Heart right ventricle (tissue), 16 donors: ENCODE measurements around the gene CREB3L2. TPM values are rescaled to one million over a fixed set of nuclear protein-coding genes. Genes with fewer than 3 reads are reported as not detected.
"Not testable (repeated sequence)": the region's sequence is repeated elsewhere in the genome, so short reads cannot be mapped to it uniquely, and the experiment has no call there.

Source experiments
- ATAC-seq, 8 donors: fragments of 200-7000 bp; cut with Tn5 transposase; one replicate each; pipeline ENCODE4 v1.9.1; 2020; ENCODE audit warnings: mild to moderate bottlenecking in 8 of 8, moderate library complexity in 8 of 8, moderate number of reproducible peaks in 1 of 8
- DNase-seq, 2 donors: peaks; one replicate each; pipeline ENCODE4 v3.0.0-alpha.2; 2020
- H3K27ac ChIP-seq, 10 donors: fragments of 200-600 bp; sonication (generic) in 2 of 10; one replicate each; pipeline versions ENCODE4 v1.5.0 to v1.8.0; 2020 to 2022; ENCODE audit warnings: mild to moderate bottlenecking in 3 of 10
- H3K27me3 ChIP-seq, 7 donors: fragments of 200-600 bp; one replicate each; pipeline ENCODE4 v1.8.0; 2021 to 2022; ENCODE audit warnings: mild to moderate bottlenecking in 2 of 7
- H3K36me3 ChIP-seq, 9 donors: fragments of 200-600 bp; sonication (generic) in 1 of 9; one replicate each; pipeline versions ENCODE4 v1.5.0 to v1.8.0; 2020 to 2022; ENCODE audit warnings: mild to moderate bottlenecking in 2 of 9
- H3K4me1 ChIP-seq, 9 donors: fragments of 200-600 bp; sonication (generic) in 1 of 9; one replicate each; pipeline versions ENCODE4 v1.5.0 to v1.8.0; 2020 to 2022; ENCODE audit warnings: mild to moderate bottlenecking in 4 of 9
- H3K4me3 ChIP-seq, 10 donors: fragments of 200-600 bp; sonication (generic) in 2 of 10; one replicate each; pipeline versions ENCODE4 v1.5.0 to v1.8.0; 2020 to 2022; ENCODE audit warnings: mild to moderate bottlenecking in 7 of 10, moderate library complexity in 2 of 10
- H3K9me3 ChIP-seq, 11 donors: fragments of 200-600 bp in 10 of 11; sonication (generic) in 2 of 11; one replicate each; pipeline versions ENCODE4 v1.5.0 to v1.8.0; 2013 to 2022; ENCODE audit warnings: mild to moderate bottlenecking in 2 of 11, control low read depth in 1 of 11, moderate library complexity in 1 of 11
- WGBS, 2 donors: extraction: QIAGEN DNeasy Blood & Tissue Kit; methylation state at CpG; one replicate each; pipeline ENCODE4 v1.1.7; 2013; ENCODE audit warnings: inconsistent platforms in 1 of 2; 5-methylcytosine and 5-hydroxymethylcytosine counted together
- intact Hi-C, 10 donors: fragments of 100-400 bp; cut with DNase I; formaldehyde crosslinking; loops; one replicate each; pipeline versions ENCODE4 v1.11.1 to v1.14.2; 2022
- polyA plus RNA-seq, 2 donors: library from polyadenylated mRNA; stranded (reverse); fragments of 200-250 nt; gene quantifications; one replicate each; pipeline ENCODE4 v1.2.3, GENCODE V29; 2013
- total RNA-seq, 10 donors: library from RNA; stranded (reverse); fragmentation: NEBNext Ultra II Directional in 3 of 10; extraction: Animal tissue kit (Norgen Biotek cat#: 25700) in 3 of 10; gene quantifications; one replicate each; pipeline versions ENCODE4 v1.2.1 to v1.2.4, GENCODE V29; 2021 to 2023
- TF ChIP-seq, protein P1 (sequence below), 9 donors: fragments of 200-600 bp; sonication (generic) in 2 of 9; IDR thresholded peaks; one replicate each; pipeline versions ENCODE4 v1.5.0 to v1.8.0; 2021 to 2022; ENCODE audit warnings: antibody characterized with exemption in 9 of 9, mild to moderate bottlenecking in 5 of 9, moderate library complexity in 1 of 9
- donor health status: Arrhythmogenic right ventricular cardiomyopathy.
- donor health status: ischemic (EF 13 %, LVEDD 7.1; RV severe dilation, severe dysfunction).
- donor health status: healthy with polysubstance abuse.
- donor health status: DM: no; HTN: yes; CAD: no.
- donor health status: DM: no; HTN: no; CAD: no.
- donor health status: ischemic (EF 25% LVEDD 6.9; RV normal size, moderate dysfunction).
- donor health status: ischemic (EF 25% LVEDD 5.7; RV mildly dilated, moderate dysfunction).
- donor health status: healthy.
- donor health status: DM: yes; HTN: yes; CAD: no.
- donor health status: Ischemic cardiomyopathy.
- donor health status: ischemic (EF 35%, LVEDD 5.7; RV mildly dilated, moderate dysfunction).
- donor health status: nonischemic (EF 11% LVEDD 7.7; RV severe dilation, severe dysfunction).
- donor health status: DM: yes; HTN: yes; CAD: no.
- donor health status: PGD.
- donor health status: ischemic (EF 29% LVEDD 5.4; RV normal size, mild dysfunction).
- donor health status: nonischemic (EF 23%, LVEDD 6.1; RV moderate dilation, normal function).

CREB3L2 gene
- total and polyA plus RNA-seq, 12 donors, result 4.2 to 34.2 (median 23.3) TPM

DNA sequence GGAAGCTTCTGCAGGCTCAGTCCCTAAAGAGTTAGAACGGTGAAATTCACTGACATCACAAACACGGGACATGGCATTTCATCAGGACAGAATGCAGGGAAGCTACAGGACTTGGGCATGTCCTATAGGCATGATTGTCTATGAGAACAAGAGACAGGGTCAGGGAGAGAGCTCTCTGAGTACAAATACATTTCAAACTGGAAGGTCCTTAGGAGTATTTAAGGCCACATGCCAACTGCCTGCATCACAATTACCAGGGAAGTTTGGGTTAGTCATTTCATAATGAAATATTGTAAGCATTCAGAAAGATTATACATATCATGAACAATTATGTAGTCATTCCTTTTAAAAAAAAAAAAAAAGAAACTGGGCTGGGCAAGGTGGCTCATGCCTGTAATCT, 71.3 kb downstream of the CREB3L2 start:
- no peak for DNase-seq
- Histone ChIP-seq H3K27ac (peak overlapping the region in 1 of 10 donors; percentile 47), H3K4me3 (no peak overlapping the region), H3K36me3 (peaks cover 0 to 26% (median 15%) of the 10 kb centered on the region in 9 donors), H3K27me3 (no peaks in the 10 kb centered on the region), H3K9me3 (no peaks in the 10 kb centered on the region), H3K4me1 (peaks cover 0 to 60% (median 38%) of the 10 kb centered on the region in 9 donors)
- TF ChIP-seq, protein P1, sequence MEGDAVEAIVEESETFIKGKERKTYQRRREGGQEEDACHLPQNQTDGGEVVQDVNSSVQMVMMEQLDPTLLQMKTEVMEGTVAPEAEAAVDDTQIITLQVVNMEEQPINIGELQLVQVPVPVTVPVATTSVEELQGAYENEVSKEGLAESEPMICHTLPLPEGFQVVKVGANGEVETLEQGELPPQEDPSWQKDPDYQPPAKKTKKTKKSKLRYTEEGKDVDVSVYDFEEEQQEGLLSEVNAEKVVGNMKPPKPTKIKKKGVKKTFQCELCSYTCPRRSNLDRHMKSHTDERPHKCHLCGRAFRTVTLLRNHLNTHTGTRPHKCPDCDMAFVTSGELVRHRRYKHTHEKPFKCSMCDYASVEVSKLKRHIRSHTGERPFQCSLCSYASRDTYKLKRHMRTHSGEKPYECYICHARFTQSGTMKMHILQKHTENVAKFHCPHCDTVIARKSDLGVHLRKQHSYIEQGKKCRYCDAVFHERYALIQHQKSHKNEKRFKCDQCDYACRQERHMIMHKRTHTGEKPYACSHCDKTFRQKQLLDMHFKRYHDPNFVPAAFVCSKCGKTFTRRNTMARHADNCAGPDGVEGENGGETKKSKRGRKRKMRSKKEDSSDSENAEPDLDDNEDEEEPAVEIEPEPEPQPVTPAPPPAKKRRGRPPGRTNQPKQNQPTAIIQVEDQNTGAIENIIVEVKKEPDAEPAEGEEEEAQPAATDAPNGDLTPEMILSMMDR (IDR thresholded peaks at IDR 0.05), result no peak
- ATAC-seq, result no peak
- intact Hi-C loops, result no loop called here
- WGBS, 2 donors, result 60 to 62% methylated on average over 2 of the region's 2 CpGs

DNA sequence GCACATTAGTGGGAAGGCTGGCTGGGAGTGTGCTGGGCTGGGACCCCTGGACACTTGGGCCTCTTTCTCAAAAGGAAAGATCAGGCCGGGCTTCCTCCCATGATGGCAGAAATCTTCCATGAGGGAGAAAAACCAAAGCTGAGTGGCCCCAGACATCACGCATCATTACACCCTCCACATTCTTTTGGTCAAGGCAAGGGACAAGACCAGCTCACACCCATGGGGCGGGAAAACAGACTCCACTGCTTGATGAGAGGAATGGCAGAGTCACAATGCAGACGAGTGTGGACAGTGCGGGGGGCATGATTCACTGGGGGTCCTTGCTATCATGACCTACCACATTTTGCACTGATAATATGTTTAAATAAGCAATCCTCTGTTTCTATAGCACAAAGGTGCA, 73.3 kb downstream of the CREB3L2 start:
- intact Hi-C loops, result no loop called here
- WGBS, 2 donors, result 95 to 97% methylated on average over 5 of the region's 5 CpGs
- Histone ChIP-seq H3K9me3 (no peaks in the 10 kb centered on the region), H3K27ac (no peak overlapping the region), H3K4me1 (peaks cover 0 to 57% (median 32%) of the 10 kb centered on the region in 9 donors), H3K4me3 (no peak overlapping the region), H3K27me3 (no peaks in the 10 kb centered on the region), H3K36me3 (peaks cover 0 to 43% (median 15%) of the 10 kb centered on the region in 9 donors)
- ATAC-seq (no peak), DNase-seq (no peak)
- TF ChIP-seq, protein P1 (IDR thresholded peaks at IDR 0.05), result no peak

DNA sequence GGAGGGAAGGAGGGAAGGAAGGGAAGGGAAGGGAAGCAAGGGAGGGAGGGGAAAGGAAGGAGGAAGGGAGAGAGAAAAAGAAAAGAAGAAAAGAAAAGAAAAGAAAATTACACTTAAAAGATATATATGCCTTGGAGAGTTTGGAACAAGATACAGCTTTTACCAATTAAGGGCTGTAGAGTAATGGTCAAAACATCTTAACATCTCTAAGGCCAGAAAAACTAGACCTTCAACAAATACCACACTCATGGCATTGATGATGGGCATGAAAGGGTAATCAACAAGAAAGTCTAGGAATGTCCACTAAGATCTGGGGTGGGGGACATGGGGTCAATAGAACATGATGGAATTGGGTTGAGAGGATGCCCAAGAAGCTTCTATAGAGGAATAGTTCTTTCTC, 74.5 kb downstream of the CREB3L2 start:
- Histone ChIP-seq H3K27me3 (no peaks in the 10 kb centered on the region), H3K9me3 (no peaks in the 10 kb centered on the region), H3K27ac (peak overlapping the region in 1 of 10 donors; percentile 18), H3K36me3 (peaks cover 0 to 51% (median 15%) of the 10 kb centered on the region in 9 donors), H3K4me1 (peaks cover 0 to 45% (median 20%) of the 10 kb centered on the region in 9 donors), H3K4me3 (no peak overlapping the region)
- intact Hi-C loops, result no loop called here
- ATAC-seq (no peak), DNase-seq (no peak)
- TF ChIP-seq, protein P1 (IDR thresholded peaks at IDR 0.05), result no peak

DNA sequence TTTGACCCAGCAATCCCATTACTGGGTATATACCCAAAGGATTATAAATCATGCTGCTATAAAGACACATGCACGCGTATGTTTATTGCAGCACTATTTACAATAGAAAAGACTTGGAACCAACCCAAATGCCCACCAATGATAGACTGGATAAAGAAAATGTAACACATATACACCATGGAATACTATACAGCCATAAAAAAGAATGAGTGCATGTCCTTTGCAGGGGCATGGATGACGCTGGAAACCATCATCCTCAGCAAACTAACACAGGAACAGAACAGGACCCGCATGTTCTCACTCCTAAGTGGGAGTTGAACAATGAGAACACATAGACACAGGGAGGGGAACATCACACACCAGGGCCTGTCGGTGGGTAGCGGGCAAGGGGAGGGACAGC, 75.7 kb downstream of the CREB3L2 start:
- intact Hi-C loops, ATAC-seq, H3K27ac ChIP-seq, H3K9me3 ChIP-seq, H3K4me3 ChIP-seq, DNase-seq, H3K27me3 ChIP-seq: not testable (repeated sequence)
- WGBS, 2 donors, result 97 to 98% methylated on average over 6 of the region's 6 CpGs
- peaks cover 0 to 51% (median 15%) of the 10 kb centered on the region in 9 donors for H3K36me3 ChIP-seq
- peaks cover 3 to 41% (median 19%) of the 10 kb centered on the region in 9 donors for H3K4me1 ChIP-seq

DNA sequence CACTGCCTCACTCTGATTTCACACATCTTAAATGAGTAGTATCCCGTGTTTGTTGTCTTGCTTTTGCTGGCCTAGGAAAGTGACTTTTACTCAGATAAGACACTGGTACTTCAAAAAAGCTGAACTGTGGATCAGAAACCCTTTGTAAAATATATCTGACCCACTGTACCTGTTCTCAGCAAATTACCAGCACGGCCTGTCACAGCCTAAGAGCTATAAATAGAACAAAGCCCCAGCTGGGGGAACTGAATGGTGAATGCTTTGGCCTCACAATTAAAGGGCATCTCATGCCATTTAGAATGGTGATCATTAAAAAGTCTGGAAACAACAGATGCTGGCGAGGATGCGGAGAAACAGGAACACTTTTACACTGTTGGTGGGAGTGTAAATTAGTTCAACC, 76.1 kb downstream of the CREB3L2 start:
- H3K36me3 ChIP-seq, result peaks cover 0 to 51% (median 15%) of the 10 kb centered on the region in 9 donors
- H3K9me3 ChIP-seq, result no peaks in the 10 kb centered on the region
- intact Hi-C loops, result no loop called here
- DNase-seq (no peak), ATAC-seq (peak in 4 of 8 donors; percentile 31 to 69 (median 63))
- no peak overlapping the region for H3K4me3 ChIP-seq
- WGBS, 2 donors, result 56 to 74% methylated on average over 4 of the region's 4 CpGs
- no peak overlapping the region for H3K27ac ChIP-seq
- H3K27me3 ChIP-seq, result no peaks in the 10 kb centered on the region
- H3K4me1 ChIP-seq, result peaks cover 6 to 41% (median 19%) of the 10 kb centered on the region in 9 donors
- TF ChIP-seq, protein P1 (IDR thresholded peaks at IDR 0.05), result no peak
